WTC11 (cell line): ENCODE data around the gene CCL22. TPM values are rescaled to one million over a fixed set of nuclear protein-coding genes. Genes with fewer than 3 reads are reported as not detected.

Experiments used
- ATAC-seq: fragments of 200-7000 bp; cut with Tn5 transposase; 2 replicates; pipeline ENCODE4 v1.10.0; 2021; ENCODE audit warnings: mild to moderate bottlenecking, moderate library complexity
- CTCF ChIA-PET: fragments of 300-600 bp; sonication (Branson Sonifier 250); formaldehyde crosslinking; loops from one replicate; lab custom pipeline; 2021; ENCODE audit warnings: antibody characterized with exemption; lab: Charles Lee
- POLR2A ChIA-PET: fragments of 350-600 bp; sonication (Branson Sonifier 250); formaldehyde crosslinking; loops from one replicate; lab custom pipeline; 2021; ENCODE audit warnings: antibody characterized with exemption; lab: Charles Lee
- DNase-seq: peaks from one replicate; pipeline ENCODE4 v3.0.0; 2021; ENCODE audit warnings: low spot score
- H3K27ac Mint-ChIP-seq: 2 replicates; pipeline ENCODE4 v1.8.0; 2021; ENCODE audit warnings: mixed read lengths
- H3K27me3 Mint-ChIP-seq: 2 replicates; pipeline ENCODE4 v1.8.0; 2021; ENCODE audit warnings: low read depth, mild to moderate bottlenecking, moderate library complexity, mixed read lengths
- H3K36me3 Mint-ChIP-seq: 2 replicates; pipeline ENCODE4 v1.8.0; 2021; ENCODE audit warnings: mixed read lengths
- H3K4me1 Mint-ChIP-seq: 2 replicates; pipeline ENCODE4 v1.8.0; 2022; ENCODE audit warnings: mixed read lengths
- H3K4me3 Mint-ChIP-seq: 2 replicates; pipeline ENCODE4 v1.8.0; 2021; ENCODE audit warnings: mild to moderate bottlenecking, moderate library complexity, mixed read lengths
- H3K9me3 Mint-ChIP-seq: 2 replicates; pipeline ENCODE4 v1.8.0; 2021; ENCODE audit warnings: mixed read lengths
- EMX1 ChIP-seq: fragments of 250-450 bp; sonication (Bioruptor Pico); IDR thresholded peaks from 2 replicates; pipeline ENCODE4 v1.8.0; 2021; ENCODE audit warnings: mild to moderate bottlenecking
- ESRRA ChIP-seq: sonication (generic); formaldehyde crosslinking; IDR thresholded peaks from 2 replicates; pipeline ENCODE4 v1.8.1; 2022; ENCODE audit warnings: mild to moderate bottlenecking, missing genetic modification reagents, borderline replicate concordance
- FOXJ3 ChIP-seq: sonication (generic); formaldehyde crosslinking; IDR thresholded peaks from 2 replicates; pipeline ENCODE4 v1.9.0; 2021; ENCODE audit warnings: missing genetic modification reagents, mild to moderate bottlenecking, borderline replicate concordance
- MXD4 ChIP-seq: fragments of 250-450 bp; sonication (Bioruptor Pico); IDR thresholded peaks from 2 replicates; pipeline ENCODE4 v1.8.0; 2021; ENCODE audit warnings: mild to moderate bottlenecking, moderate library complexity, borderline replicate concordance
- NFE2L1 ChIP-seq: sonication (generic); formaldehyde crosslinking; IDR thresholded peaks from 2 replicates; pipeline ENCODE4 v1.8.1; 2023; ENCODE audit warnings: missing genetic modification reagents
- NR1H2 ChIP-seq: sonication (generic); formaldehyde crosslinking; IDR thresholded peaks from 2 replicates; pipeline ENCODE4 v1.9.0; 2021; ENCODE audit warnings: mild to moderate bottlenecking, moderate library complexity, missing genetic modification reagents
- SP1 ChIP-seq: sonication (generic); formaldehyde crosslinking; conservative IDR thresholded peaks from 2 replicates; pipeline ENCODE4 v1.8.1; 2022; ENCODE audit warnings: missing genetic modification reagents
- TP53 ChIP-seq: sonication (generic); formaldehyde crosslinking; IDR thresholded peaks from 2 replicates; pipeline ENCODE4 v1.8.1; 2023; ENCODE audit warnings: mild to moderate bottlenecking, missing genetic modification reagents
- ZNF263 ChIP-seq: sonication (generic); formaldehyde crosslinking; IDR thresholded peaks from 2 replicates; pipeline ENCODE4 v1.8.1; 2022; ENCODE audit warnings: low read depth, mild to moderate bottlenecking, moderate library complexity, missing genetic modification reagents
- ZNF317 ChIP-seq: sonication (generic); formaldehyde crosslinking; IDR thresholded peaks from 2 replicates; pipeline ENCODE4 v1.8.1; 2023; ENCODE audit warnings: low read depth, mild to moderate bottlenecking, moderate library complexity, missing genetic modification reagents, borderline replicate concordance
- total RNA-seq: library from RNA; stranded (reverse); gene quantifications from 3 replicates; pipeline ENCODE4 v1.2.3, GENCODE V29; 2021
- TF ChIP-seq, protein P1 (sequence below): sonication (generic); formaldehyde crosslinking; IDR thresholded peaks from 2 replicates; pipeline ENCODE4 v1.8.1; 2022; ENCODE audit warnings: mild to moderate bottlenecking, missing genetic modification reagents, moderate library complexity, borderline replicate concordance
- TF ChIP-seq, protein P2 (sequence below): fragments of 250-450 bp; sonication (Bioruptor Pico); IDR thresholded peaks from 2 replicates; pipeline ENCODE4 v1.9.0; 2021; ENCODE audit warnings: moderate library complexity, mild to moderate bottlenecking, inconsistent platforms, borderline replicate concordance
- TF ChIP-seq, protein P3 (sequence below): sonication (generic); formaldehyde crosslinking; IDR thresholded peaks from 2 replicates; pipeline ENCODE4 v1.8.0; 2022; ENCODE audit warnings: mild to moderate bottlenecking, missing genetic modification reagents
- TF ChIP-seq, protein P4 (sequence below): sonication (generic); formaldehyde crosslinking; IDR thresholded peaks from 2 replicates; pipeline ENCODE4 v1.8.0; 2023; ENCODE audit warnings: missing genetic modification reagents, mild to moderate bottlenecking, borderline replicate concordance
- TF ChIP-seq, protein P5 (sequence below): sonication (generic); formaldehyde crosslinking; IDR thresholded peaks from 2 replicates; pipeline ENCODE4 v1.8.1; 2023; ENCODE audit warnings: mild to moderate bottlenecking, moderate library complexity, missing genetic modification reagents
- TF ChIP-seq, protein P6 (sequence below): sonication (generic); formaldehyde crosslinking; IDR thresholded peaks from 2 replicates; pipeline ENCODE4 v1.8.1; 2023; ENCODE audit warnings: mild to moderate bottlenecking, missing genetic modification reagents, borderline replicate concordance
- TF ChIP-seq, protein P7 (sequence below): sonication (generic); formaldehyde crosslinking; IDR thresholded peaks from 2 replicates; pipeline ENCODE4 v1.8.1; 2023; ENCODE audit warnings: mild to moderate bottlenecking, missing genetic modification reagents

The CCL22 gene
- total RNA-seq, 1 experiment from 2014 or later = 0.35 TPM

DNA sequence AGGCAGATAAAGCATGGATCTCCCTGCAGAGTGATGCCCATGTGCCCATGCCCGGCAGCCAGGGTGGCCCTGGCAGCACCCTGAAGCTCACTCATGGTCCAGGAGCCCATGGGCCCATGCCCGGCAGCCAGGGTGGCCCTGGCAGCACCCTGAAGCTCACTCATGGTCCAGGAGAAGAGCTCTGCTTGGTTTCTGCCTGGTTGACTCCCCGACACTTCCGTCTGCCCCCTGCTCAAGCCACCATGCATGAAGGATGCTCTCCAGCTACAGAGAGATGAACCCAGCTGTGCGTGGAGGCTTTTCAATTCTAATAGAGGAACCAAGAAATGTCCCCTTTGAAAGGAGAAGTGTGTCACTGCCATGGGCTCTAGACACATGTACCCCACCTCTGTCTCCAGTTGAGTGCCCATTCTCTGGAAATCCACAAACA, 54.7 kb downstream of the CCL22 start:
- no peak for TF ChIP-seq ESRRA
- no peak for TF ChIP-seq EMX1 (CRISPR knock-in tag)
- TF ChIP-seq, protein P1, sequence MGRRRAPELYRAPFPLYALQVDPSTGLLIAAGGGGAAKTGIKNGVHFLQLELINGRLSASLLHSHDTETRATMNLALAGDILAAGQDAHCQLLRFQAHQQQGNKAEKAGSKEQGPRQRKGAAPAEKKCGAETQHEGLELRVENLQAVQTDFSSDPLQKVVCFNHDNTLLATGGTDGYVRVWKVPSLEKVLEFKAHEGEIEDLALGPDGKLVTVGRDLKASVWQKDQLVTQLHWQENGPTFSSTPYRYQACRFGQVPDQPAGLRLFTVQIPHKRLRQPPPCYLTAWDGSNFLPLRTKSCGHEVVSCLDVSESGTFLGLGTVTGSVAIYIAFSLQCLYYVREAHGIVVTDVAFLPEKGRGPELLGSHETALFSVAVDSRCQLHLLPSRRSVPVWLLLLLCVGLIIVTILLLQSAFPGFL (CRISPR knock-in tag) = no peak
- TF ChIP-seq, protein P2, sequence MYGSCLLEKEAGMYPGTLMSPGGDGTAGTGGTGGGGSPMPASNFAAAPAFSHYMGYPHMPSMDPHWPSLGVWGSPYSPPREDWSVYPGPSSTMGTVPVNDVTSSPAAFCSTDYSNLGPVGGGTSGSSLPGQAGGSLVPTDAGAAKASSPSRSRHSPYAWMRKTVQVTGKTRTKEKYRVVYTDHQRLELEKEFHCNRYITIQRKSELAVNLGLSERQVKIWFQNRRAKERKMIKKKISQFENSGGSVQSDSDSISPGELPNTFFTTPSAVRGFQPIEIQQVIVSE (CRISPR knock-in tag) = no peak
- TF ChIP-seq SP1 (CRISPR knock-in tag) = no peak
- TF ChIP-seq, protein P3, sequence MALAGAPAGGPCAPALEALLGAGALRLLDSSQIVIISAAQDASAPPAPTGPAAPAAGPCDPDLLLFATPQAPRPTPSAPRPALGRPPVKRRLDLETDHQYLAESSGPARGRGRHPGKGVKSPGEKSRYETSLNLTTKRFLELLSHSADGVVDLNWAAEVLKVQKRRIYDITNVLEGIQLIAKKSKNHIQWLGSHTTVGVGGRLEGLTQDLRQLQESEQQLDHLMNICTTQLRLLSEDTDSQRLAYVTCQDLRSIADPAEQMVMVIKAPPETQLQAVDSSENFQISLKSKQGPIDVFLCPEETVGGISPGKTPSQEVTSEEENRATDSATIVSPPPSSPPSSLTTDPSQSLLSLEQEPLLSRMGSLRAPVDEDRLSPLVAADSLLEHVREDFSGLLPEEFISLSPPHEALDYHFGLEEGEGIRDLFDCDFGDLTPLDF (CRISPR knock-in tag) = no peak
- TF ChIP-seq ZNF263 (CRISPR knock-in tag) = no peak
- TF ChIP-seq, protein P4, sequence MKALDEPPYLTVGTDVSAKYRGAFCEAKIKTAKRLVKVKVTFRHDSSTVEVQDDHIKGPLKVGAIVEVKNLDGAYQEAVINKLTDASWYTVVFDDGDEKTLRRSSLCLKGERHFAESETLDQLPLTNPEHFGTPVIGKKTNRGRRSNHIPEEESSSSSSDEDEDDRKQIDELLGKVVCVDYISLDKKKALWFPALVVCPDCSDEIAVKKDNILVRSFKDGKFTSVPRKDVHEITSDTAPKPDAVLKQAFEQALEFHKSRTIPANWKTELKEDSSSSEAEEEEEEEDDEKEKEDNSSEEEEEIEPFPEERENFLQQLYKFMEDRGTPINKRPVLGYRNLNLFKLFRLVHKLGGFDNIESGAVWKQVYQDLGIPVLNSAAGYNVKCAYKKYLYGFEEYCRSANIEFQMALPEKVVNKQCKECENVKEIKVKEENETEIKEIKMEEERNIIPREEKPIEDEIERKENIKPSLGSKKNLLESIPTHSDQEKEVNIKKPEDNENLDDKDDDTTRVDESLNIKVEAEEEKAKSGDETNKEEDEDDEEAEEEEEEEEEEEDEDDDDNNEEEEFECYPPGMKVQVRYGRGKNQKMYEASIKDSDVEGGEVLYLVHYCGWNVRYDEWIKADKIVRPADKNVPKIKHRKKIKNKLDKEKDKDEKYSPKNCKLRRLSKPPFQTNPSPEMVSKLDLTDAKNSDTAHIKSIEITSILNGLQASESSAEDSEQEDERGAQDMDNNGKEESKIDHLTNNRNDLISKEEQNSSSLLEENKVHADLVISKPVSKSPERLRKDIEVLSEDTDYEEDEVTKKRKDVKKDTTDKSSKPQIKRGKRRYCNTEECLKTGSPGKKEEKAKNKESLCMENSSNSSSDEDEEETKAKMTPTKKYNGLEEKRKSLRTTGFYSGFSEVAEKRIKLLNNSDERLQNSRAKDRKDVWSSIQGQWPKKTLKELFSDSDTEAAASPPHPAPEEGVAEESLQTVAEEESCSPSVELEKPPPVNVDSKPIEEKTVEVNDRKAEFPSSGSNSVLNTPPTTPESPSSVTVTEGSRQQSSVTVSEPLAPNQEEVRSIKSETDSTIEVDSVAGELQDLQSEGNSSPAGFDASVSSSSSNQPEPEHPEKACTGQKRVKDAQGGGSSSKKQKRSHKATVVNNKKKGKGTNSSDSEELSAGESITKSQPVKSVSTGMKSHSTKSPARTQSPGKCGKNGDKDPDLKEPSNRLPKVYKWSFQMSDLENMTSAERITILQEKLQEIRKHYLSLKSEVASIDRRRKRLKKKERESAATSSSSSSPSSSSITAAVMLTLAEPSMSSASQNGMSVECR (CRISPR knock-in tag) = no peak
- TF ChIP-seq, protein P5, sequence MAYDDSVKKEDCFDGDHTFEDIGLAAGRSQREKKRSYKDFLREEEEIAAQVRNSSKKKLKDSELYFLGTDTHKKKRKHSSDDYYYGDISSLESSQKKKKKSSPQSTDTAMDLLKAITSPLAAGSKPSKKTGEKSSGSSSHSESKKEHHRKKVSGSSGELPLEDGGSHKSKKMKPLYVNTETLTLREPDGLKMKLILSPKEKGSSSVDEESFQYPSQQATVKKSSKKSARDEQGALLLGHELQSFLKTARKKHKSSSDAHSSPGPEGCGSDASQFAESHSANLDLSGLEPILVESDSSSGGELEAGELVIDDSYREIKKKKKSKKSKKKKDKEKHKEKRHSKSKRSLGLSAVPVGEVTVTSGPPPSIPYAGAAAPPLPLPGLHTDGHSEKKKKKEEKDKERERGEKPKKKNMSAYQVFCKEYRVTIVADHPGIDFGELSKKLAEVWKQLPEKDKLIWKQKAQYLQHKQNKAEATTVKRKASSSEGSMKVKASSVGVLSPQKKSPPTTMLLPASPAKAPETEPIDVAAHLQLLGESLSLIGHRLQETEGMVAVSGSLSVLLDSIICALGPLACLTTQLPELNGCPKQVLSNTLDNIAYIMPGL (CRISPR knock-in tag) = no peak
- TF ChIP-seq, protein P6, sequence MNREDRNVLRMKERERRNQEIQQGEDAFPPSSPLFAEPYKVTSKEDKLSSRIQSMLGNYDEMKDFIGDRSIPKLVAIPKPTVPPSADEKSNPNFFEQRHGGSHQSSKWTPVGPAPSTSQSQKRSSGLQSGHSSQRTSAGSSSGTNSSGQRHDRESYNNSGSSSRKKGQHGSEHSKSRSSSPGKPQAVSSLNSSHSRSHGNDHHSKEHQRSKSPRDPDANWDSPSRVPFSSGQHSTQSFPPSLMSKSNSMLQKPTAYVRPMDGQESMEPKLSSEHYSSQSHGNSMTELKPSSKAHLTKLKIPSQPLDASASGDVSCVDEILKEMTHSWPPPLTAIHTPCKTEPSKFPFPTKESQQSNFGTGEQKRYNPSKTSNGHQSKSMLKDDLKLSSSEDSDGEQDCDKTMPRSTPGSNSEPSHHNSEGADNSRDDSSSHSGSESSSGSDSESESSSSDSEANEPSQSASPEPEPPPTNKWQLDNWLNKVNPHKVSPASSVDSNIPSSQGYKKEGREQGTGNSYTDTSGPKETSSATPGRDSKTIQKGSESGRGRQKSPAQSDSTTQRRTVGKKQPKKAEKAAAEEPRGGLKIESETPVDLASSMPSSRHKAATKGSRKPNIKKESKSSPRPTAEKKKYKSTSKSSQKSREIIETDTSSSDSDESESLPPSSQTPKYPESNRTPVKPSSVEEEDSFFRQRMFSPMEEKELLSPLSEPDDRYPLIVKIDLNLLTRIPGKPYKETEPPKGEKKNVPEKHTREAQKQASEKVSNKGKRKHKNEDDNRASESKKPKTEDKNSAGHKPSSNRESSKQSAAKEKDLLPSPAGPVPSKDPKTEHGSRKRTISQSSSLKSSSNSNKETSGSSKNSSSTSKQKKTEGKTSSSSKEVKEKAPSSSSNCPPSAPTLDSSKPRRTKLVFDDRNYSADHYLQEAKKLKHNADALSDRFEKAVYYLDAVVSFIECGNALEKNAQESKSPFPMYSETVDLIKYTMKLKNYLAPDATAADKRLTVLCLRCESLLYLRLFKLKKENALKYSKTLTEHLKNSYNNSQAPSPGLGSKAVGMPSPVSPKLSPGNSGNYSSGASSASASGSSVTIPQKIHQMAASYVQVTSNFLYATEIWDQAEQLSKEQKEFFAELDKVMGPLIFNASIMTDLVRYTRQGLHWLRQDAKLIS (CRISPR knock-in tag) = no peak
- TF ChIP-seq NFE2L1 (CRISPR knock-in tag) = no peak
- Mint-ChIP-seq H3K9me3 (no peaks in the 10 kb centered on the region), H3K36me3 (no peaks in the 10 kb centered on the region), H3K27ac (no peak overlapping the region), H3K4me3 (no peak overlapping the region), H3K27me3 (no peaks in the 10 kb centered on the region), H3K4me1 (peaks cover 17% of the 10 kb centered on the region)
- POLR2A ChIA-PET = no interaction called here
- ATAC-seq = no peak
- CTCF ChIA-PET = interaction anchor here (0.5 kb wide), 1 partner anchor 42 kb away, joined by 4 read pairs; no protein-coding TSS in a partner anchor
- no peak for DNase-seq

DNA sequence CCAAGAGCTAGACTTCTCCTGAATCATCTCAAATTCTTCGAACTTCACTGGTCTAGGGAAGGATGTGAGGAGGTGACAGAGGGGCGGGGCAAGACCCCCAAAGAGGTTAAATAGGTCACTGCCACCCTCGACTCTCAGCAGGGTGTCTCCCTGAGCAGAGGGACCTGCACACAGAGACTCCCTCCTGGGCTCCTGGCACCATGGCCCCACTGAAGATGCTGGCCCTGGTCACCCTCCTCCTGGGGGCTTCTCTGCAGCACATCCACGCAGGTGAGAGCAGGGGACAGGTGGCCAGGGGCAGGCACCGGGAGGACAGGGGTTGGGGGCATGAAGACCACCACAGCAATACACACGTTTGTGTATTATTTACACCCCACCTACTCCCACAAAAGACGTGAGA, 55.1 kb downstream of the CCL22 start:
- ChIA-PET CTCF (no interaction called here), POLR2A (no interaction called here)
- Mint-ChIP-seq H3K4me3 (no peak overlapping the region), H3K27ac (no peak overlapping the region), H3K27me3 (no peaks in the 10 kb centered on the region), H3K36me3 (no peaks in the 10 kb centered on the region), H3K9me3 (no peaks in the 10 kb centered on the region), H3K4me1 (peaks cover 21% of the 10 kb centered on the region)
- DNase-seq (no peak), ATAC-seq (no peak)
- TF ChIP-seq ZNF263 (CRISPR knock-in tag) = no peak
- TF ChIP-seq MXD4 (CRISPR knock-in tag) = no peak
- no peak for TF ChIP-seq NR1H2 (CRISPR knock-in tag)
- no peak for TF ChIP-seq TP53
- TF ChIP-seq ZNF317 (CRISPR knock-in tag) = no peak
- TF ChIP-seq, protein P7, sequence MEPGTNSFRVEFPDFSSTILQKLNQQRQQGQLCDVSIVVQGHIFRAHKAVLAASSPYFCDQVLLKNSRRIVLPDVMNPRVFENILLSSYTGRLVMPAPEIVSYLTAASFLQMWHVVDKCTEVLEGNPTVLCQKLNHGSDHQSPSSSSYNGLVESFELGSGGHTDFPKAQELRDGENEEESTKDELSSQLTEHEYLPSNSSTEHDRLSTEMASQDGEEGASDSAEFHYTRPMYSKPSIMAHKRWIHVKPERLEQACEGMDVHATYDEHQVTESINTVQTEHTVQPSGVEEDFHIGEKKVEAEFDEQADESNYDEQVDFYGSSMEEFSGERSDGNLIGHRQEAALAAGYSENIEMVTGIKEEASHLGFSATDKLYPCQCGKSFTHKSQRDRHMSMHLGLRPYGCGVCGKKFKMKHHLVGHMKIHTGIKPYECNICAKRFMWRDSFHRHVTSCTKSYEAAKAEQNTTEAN (CRISPR knock-in tag) = no peak
- no peak for TF ChIP-seq FOXJ3 (CRISPR knock-in tag)
